SK-N-SH treated with all-trans-retinoic acid at 6 μM for 48 hours (cell line): ENCODE measurements around the gene ATP1A2.

Experiments
- ATAC-seq: fragments of 200-7000 bp; cut with Tn5 transposase; 3 replicates; pipeline ENCODE4 v1.9.1; 2020; ENCODE audit warnings: mild to moderate bottlenecking, moderate library complexity
- ARNTL ChIP-seq: fragments of 450-650 bp; formaldehyde crosslinking; IDR thresholded peaks from 2 replicates; pipeline ENCODE4 v1.5.0; 2020; ENCODE audit warnings: low read depth, mild to moderate bottlenecking, moderate library complexity, borderline replicate concordance
- CREB5 ChIP-seq: fragments of 250-450 bp; sonication (Bioruptor Pico); IDR thresholded peaks from 2 replicates; pipeline ENCODE4 v1.5.1; 2020; ENCODE audit warnings: low read depth, mild to moderate bottlenecking, moderate library complexity
- ESRRG ChIP-seq: fragments of 250-450 bp; sonication (Bioruptor Pico); IDR thresholded peaks from 2 replicates; pipeline ENCODE4 v1.6.1; 2021; ENCODE audit warnings: mild to moderate bottlenecking
- GLIS3 ChIP-seq: fragments of 250-450 bp; sonication (Bioruptor Pico); IDR thresholded peaks from 2 replicates; pipeline ENCODE4 v1.5.0; 2020; ENCODE audit warnings: mild to moderate bottlenecking, moderate library complexity
- ISL1 ChIP-seq: fragments of 250-450 bp; sonication (Bioruptor Pico); IDR thresholded peaks from 2 replicates; pipeline ENCODE4 v2.1.2; 2022; ENCODE audit warnings: mild to moderate bottlenecking, moderate library complexity
- OSR1 ChIP-seq: fragments of 250-450 bp; sonication (Bioruptor Pico); IDR thresholded peaks from 2 replicates; pipeline ENCODE4 v1.8.0; 2022; ENCODE audit warnings: moderate library complexity, mild to moderate bottlenecking, inconsistent platforms
- PATZ1 ChIP-seq: fragments of 250-450 bp; sonication (Bioruptor Pico); IDR thresholded peaks from 2 replicates; pipeline ENCODE4 v1.8.0; 2020; ENCODE audit warnings: mild to moderate bottlenecking, moderate library complexity, borderline replicate concordance
- POU6F1 ChIP-seq: fragments of 250-450 bp; sonication (Bioruptor Pico); IDR thresholded peaks from 2 replicates; pipeline ENCODE4 v1.8.0; 2021; ENCODE audit warnings: low read depth, mild to moderate bottlenecking, moderate library complexity, borderline replicate concordance
- PPARA ChIP-seq: fragments of 250-450 bp; sonication (Bioruptor Pico); IDR thresholded peaks from 2 replicates; pipeline ENCODE4 v1.5.0; 2020; ENCODE audit warnings: mild to moderate bottlenecking, borderline replicate concordance
- TCF4 ChIP-seq: fragments of 250-450 bp; sonication (Bioruptor Pico); IDR thresholded peaks from 2 replicates; pipeline ENCODE4 v1.8.0; 2021; ENCODE audit warnings: mild to moderate bottlenecking, moderate library complexity, borderline replicate concordance
- TOX ChIP-seq: fragments of 250-450 bp; sonication (Bioruptor Pico); IDR thresholded peaks from 2 replicates; pipeline ENCODE4 v1.8.0; 2021; ENCODE audit warnings: mild to moderate bottlenecking, moderate library complexity, borderline replicate concordance
- ZC3H10 ChIP-seq: fragments of 250-450 bp; sonication (Bioruptor Pico); IDR thresholded peaks from 2 replicates; pipeline ENCODE4 v1.5.1; 2021; ENCODE audit warnings: mild to moderate bottlenecking, moderate library complexity
- ZFP3 ChIP-seq: fragments of 250-450 bp; sonication (Bioruptor Pico); IDR thresholded peaks from 2 replicates; pipeline ENCODE4 v1.5.0; 2020; ENCODE audit warnings: mild to moderate bottlenecking, moderate library complexity
- ZFP30 ChIP-seq: fragments of 450-650 bp; formaldehyde crosslinking; IDR thresholded peaks from 2 replicates; pipeline ENCODE4 v1.5.0; 2022; ENCODE audit warnings: mild to moderate bottlenecking, moderate library complexity
- ZNF565 ChIP-seq: fragments of 450-650 bp; formaldehyde crosslinking; conservative IDR thresholded peaks from 2 replicates; pipeline ENCODE4 v1.5.0; 2020; ENCODE audit warnings: low read depth, mild to moderate bottlenecking, moderate library complexity
- ZNF70 ChIP-seq: fragments of 450-650 bp; formaldehyde crosslinking; IDR thresholded peaks from 2 replicates; pipeline ENCODE4 v1.5.0; 2020; ENCODE audit warnings: mild to moderate bottlenecking, moderate library complexity
- ZNF8 ChIP-seq: fragments of 450-650 bp; formaldehyde crosslinking; IDR thresholded peaks from 2 replicates; pipeline ENCODE4 v1.5.0; 2020; ENCODE audit warnings: mild to moderate bottlenecking, moderate library complexity
- TF ChIP-seq, protein P1 (sequence below): fragments of 250-450 bp; sonication (Bioruptor Pico); IDR thresholded peaks from 2 replicates; pipeline ENCODE4 v1.5.1; 2021; ENCODE audit warnings: mild to moderate bottlenecking, moderate library complexity

Gene ATP1A2

GRCh38 chr1:160136926-160137200, 21.3 kb downstream of the ATP1A2 start:
- TF ChIP-seq, protein P1, sequence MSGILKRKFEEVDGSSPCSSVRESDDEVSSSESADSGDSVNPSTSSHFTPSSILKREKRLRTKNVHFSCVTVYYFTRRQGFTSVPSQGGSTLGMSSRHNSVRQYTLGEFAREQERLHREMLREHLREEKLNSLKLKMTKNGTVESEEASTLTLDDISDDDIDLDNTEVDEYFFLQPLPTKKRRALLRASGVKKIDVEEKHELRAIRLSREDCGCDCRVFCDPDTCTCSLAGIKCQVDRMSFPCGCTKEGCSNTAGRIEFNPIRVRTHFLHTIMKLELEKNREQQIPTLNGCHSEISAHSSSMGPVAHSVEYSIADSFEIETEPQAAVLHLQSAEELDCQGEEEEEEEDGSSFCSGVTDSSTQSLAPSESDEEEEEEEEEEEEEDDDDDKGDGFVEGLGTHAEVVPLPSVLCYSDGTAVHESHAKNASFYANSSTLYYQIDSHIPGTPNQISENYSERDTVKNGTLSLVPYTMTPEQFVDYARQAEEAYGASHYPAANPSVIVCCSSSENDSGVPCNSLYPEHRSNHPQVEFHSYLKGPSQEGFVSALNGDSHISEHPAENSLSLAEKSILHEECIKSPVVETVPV, result no peak
- TF ChIP-seq ZFP3 (no peak), ZNF565 (no peak), ZC3H10 (no peak), CREB5 (CRISPR knock-in tag) (no peak), ZNF70 (CRISPR knock-in tag) (no peak), TCF4 (CRISPR knock-in tag) (no peak), TOX (CRISPR knock-in tag) (no peak)
- no peak; the same call in 2 of the 3 replicates for ATAC-seq

GRCh38 chr1:160137216-160137862, 21.8 kb downstream of the ATP1A2 start:
- no peak for ATAC-seq
- TF ChIP-seq, protein P1, result no peak
- TF ChIP-seq PPARA (CRISPR knock-in tag) (no peak), CREB5 (CRISPR knock-in tag) (no peak), ZNF8 (CRISPR knock-in tag) (no peak)

DNA sequence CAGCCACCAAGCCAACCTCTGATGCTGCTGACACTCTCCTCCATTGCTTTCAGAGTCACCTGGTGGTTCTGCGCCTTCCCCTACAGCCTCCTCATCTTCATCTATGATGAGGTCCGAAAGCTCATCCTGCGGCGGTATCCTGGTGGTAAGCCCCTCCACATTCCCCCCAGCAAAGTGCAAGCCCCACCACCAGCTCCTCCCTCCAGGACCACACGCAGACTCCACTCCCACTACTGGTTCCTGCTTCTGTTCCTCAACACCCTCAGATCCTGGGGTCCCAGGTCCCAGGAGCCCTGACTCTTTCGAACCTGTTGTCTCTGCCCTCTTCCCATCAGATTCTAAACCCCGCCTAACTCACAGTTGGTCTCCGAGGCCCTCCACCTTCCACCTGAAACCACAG, 24.3 kb downstream of the ATP1A2 start:
- TF ChIP-seq ZNF8 (CRISPR knock-in tag), result no peak
- no peak for TF ChIP-seq OSR1
- TF ChIP-seq POU6F1 (CRISPR knock-in tag), result no peak
- TF ChIP-seq PPARA (CRISPR knock-in tag), result no peak
- no peak for TF ChIP-seq TCF4 (CRISPR knock-in tag)
- no peak for TF ChIP-seq PATZ1 (CRISPR knock-in tag)
- no peak for TF ChIP-seq ZNF565
- no peak for TF ChIP-seq CREB5 (CRISPR knock-in tag)
- TF ChIP-seq ARNTL (CRISPR knock-in tag), result no peak
- TF ChIP-seq, protein P1, result no peak
- no peak for TF ChIP-seq ISL1
- no peak for TF ChIP-seq ESRRG (CRISPR knock-in tag)
- no peak for TF ChIP-seq ZFP30 (CRISPR knock-in tag)
- TF ChIP-seq ZFP3, result no peak
- TF ChIP-seq GLIS3 (CRISPR knock-in tag), result no peak
- ATAC-seq, result no peak
